ENCODE data around the gene PARD3B. TPM values are rescaled to one million over a fixed set of nuclear protein-coding genes. Genes with fewer than 3 reads are reported as not detected.

PARD3B gene
- total RNA-seq, 4 donors from 2014 or later, result 32.6 to 65.7 (median 38.6) TPM

DNA sequence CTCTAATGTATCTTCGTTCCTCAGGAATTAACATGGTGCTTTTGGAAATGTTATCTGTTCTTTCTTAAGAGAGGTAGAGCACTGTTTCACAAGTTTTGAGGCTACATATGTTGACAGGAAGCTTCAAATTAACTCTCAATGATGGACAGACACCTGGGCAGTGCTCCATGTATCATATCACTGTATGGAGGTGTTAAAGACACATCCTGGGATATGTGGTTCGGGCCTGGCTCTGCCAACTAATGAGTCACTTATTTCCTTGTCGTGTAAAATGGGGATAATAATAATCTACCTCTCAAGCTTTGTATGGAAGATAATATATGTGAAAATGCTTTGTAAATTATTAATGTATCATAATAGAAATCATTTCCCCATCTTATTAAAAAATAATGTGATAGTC, 90.2 kb downstream of the PARD3B start:
- no peak for TF ChIP-seq EP300 (IDR thresholded peaks at IDR 0.05; ENCODE audit: low read depth)
- TF ChIP-seq, protein P1, sequence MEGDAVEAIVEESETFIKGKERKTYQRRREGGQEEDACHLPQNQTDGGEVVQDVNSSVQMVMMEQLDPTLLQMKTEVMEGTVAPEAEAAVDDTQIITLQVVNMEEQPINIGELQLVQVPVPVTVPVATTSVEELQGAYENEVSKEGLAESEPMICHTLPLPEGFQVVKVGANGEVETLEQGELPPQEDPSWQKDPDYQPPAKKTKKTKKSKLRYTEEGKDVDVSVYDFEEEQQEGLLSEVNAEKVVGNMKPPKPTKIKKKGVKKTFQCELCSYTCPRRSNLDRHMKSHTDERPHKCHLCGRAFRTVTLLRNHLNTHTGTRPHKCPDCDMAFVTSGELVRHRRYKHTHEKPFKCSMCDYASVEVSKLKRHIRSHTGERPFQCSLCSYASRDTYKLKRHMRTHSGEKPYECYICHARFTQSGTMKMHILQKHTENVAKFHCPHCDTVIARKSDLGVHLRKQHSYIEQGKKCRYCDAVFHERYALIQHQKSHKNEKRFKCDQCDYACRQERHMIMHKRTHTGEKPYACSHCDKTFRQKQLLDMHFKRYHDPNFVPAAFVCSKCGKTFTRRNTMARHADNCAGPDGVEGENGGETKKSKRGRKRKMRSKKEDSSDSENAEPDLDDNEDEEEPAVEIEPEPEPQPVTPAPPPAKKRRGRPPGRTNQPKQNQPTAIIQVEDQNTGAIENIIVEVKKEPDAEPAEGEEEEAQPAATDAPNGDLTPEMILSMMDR (IDR thresholded peaks at IDR 0.05), result no peak
- Histone ChIP-seq H3K27ac (no peak overlapping the region), H3K27me3 (no peaks in the 10 kb centered on the region), H3K4me1 (peaks cover 0 to 25% (median 15%) of the 10 kb centered on the region in 4 donors), H3K4me3 (no peak overlapping the region), H3K36me3 (no peaks in the 10 kb centered on the region), H3K9me3 (no peaks in the 10 kb centered on the region)
- WGBS, 2 donors (ENCODE audit: low coverage in 1 of 2), result 53 to 79% methylated on average over 3 of the region's 3 CpGs
- DNase-seq, result no peak
- intact Hi-C loops (cut with DNase I; ENCODE audit: low total_unique reads), result no loop called here
- in situ Hi-C loops (cut with MboI; ENCODE audit: low pct_ligation_motif_present in 1 of 4, low pct_unique_long_range_greater_than_20kb in 1 of 4, low sequenced_read_pairs in 3 of 4), result no loop called here

DNA sequence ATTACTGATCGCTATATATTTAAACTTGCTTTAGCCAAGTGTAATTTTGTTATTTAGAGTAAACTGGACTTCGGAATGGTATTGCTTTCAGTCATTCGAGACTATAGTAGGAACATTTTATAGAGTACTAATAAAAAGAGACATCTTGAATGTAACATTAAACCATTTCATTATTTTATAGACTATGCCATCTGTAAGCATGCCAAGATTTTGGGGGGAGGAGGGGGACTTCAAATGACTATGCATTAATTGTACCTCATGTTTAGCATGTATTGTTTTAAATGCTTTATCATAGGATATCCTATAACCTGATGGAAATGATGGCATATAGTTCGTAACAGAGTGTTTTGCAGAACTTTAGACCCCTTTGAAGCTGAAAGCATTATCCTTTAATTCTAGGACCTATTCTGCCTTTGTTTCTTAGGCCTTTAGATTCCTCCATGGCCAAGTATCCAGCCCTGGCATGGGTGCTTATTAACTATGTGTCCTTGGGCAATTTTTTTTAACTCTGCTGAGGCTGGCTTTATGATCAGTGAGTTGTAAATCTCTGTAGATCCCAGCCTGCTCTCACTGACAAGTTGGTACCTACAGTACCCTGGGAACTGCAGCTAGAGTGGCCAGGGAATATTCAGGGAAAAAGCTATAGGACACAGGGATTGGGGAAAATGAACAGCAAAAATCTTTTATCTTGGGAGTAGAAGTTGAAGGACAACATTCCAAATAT, 93.4 kb downstream of the PARD3B start:
- WGBS, 2 donors (ENCODE audit: low coverage in 1 of 2), result 44 to 65% methylated on average over 4 of the region's 4 CpGs

DNA sequence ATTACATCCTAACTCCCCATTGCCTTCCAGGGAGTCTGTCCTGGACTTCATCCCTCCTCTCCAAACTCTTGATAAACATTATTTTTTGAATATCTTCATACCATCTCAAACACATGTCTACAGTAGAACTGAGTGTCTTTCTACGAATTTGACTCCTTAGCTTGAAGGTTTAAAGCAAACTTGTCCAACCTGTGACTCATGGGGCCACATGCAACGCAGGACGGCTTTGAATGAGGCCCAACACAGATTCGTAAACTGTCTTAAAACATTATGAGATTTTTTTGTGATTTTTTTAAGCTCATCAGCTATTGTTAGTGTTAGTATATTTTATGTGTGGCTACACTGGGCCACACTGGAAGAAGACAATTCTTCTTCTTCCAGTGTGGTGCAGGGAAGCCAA, 98.1 kb downstream of the PARD3B start:
- intact Hi-C loops (cut with DNase I; ENCODE audit: low total_unique reads) (no loop called here), in situ Hi-C loops (cut with MboI; ENCODE audit: low pct_ligation_motif_present in 1 of 4, low pct_unique_long_range_greater_than_20kb in 1 of 4, low sequenced_read_pairs in 3 of 4) (no loop called here)
- TF ChIP-seq, protein P1 (IDR thresholded peaks at IDR 0.05), result no peak
- no peak for TF ChIP-seq POLR2AphosphoS5 (IDR thresholded peaks at IDR 0.05)
- TF ChIP-seq EP300 (IDR thresholded peaks at IDR 0.05; ENCODE audit: low read depth), result no peak
- no peak for TF ChIP-seq POLR2A (IDR thresholded peaks at IDR 0.05)
- WGBS, 2 donors (ENCODE audit: low coverage in 1 of 2), result 82 to 91% methylated on average over 4 of the region's 4 CpGs
- no peaks in the 10 kb centered on the region for H3K27me3 ChIP-seq
- H3K4me3 ChIP-seq, result no peak overlapping the region
- H3K9me3 ChIP-seq, result no peaks in the 10 kb centered on the region
- no peaks in the 10 kb centered on the region for H3K36me3 ChIP-seq
- no peak for DNase-seq
- H3K27ac ChIP-seq, result no peak overlapping the region
- H3K4me1 ChIP-seq, result peaks cover 4 to 43% (median 22%) of the 10 kb centered on the region in 4 donors

More for the DNA sequence above, 93.4 kb downstream of the PARD3B start:
- no peaks in the 10 kb centered on the region for H3K27me3 ChIP-seq
- in situ Hi-C loops (cut with MboI; ENCODE audit: low pct_ligation_motif_present in 1 of 4, low pct_unique_long_range_greater_than_20kb in 1 of 4, low sequenced_read_pairs in 3 of 4), result no loop called here
- peaks cover 4 to 39% (median 26%) of the 10 kb centered on the region in 4 donors for H3K4me1 ChIP-seq
- DNase-seq, result no peak
- H3K36me3 ChIP-seq, result no peaks in the 10 kb centered on the region
- H3K4me3 ChIP-seq, result no peak overlapping the region
- intact Hi-C loops (cut with DNase I; ENCODE audit: low total_unique reads), result no loop called here
- no peak for TF ChIP-seq POLR2AphosphoS5 (IDR thresholded peaks at IDR 0.05)
- no peak for TF ChIP-seq EP300 (IDR thresholded peaks at IDR 0.05; ENCODE audit: low read depth)
- no peak for TF ChIP-seq POLR2A (IDR thresholded peaks at IDR 0.05)
- TF ChIP-seq, protein P1 (IDR thresholded peaks at IDR 0.05), result no peak
- H3K9me3 ChIP-seq, result no peaks in the 10 kb centered on the region
- H3K27ac ChIP-seq, result peak overlapping the region in 1 of 4 donors; percentile 14

DNA sequence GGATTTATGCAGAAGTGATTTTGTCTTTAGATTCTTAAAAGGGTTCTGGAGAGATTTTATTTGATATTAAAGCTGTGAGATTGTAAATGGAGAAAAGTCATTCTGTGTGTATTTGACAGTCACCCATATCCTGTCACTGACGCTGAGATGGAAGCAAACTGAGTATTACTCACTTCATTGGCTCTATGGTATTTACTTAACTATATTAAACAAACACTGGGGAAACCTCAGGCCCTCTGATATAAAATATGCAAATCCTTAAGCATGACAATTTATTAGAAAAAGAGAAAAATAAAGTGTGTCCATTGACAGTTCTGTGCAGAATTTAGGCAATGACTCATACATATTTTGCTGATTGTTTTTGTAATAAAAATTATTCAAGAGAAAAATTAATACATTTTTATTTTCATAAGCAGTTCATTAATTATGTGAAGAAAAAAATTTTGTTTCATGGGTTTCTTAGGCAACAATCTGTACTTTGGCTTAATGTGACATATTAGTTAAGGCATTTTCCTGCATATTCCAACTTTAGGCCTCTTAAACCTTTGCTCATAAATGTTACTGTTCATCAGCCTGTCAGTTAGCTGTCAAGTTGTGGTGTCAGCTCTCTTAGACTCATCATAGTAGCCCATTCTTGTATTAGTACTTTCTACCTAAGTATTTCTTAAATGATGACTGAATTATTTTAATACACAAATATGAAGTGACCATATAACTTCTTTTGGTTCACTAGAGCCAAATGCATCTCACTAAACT, 99.9 kb downstream of the PARD3B start:
- DNase-seq, result no peak
- Histone ChIP-seq H3K27me3 (no peaks in the 10 kb centered on the region), H3K4me1 (peaks cover 4 to 33% (median 14%) of the 10 kb centered on the region in 4 donors), H3K4me3 (no peak overlapping the region), H3K36me3 (no peaks in the 10 kb centered on the region), H3K27ac (peak overlapping the region in 1 of 4 donors; percentile 9), H3K9me3 (no peaks in the 10 kb centered on the region)
- WGBS, 2 donors (ENCODE audit: low coverage in 1 of 2), result 17 to 23% methylated on average over 1 of the region's 1 CpG
- intact Hi-C loops (cut with DNase I; ENCODE audit: low total_unique reads) (no loop called here), in situ Hi-C loops (cut with MboI; ENCODE audit: low pct_ligation_motif_present in 1 of 4, low pct_unique_long_range_greater_than_20kb in 1 of 4, low sequenced_read_pairs in 3 of 4) (no loop called here)
- no peak for TF ChIP-seq POLR2AphosphoS5 (IDR thresholded peaks at IDR 0.05)
- no peak for TF ChIP-seq POLR2A (IDR thresholded peaks at IDR 0.05)
- TF ChIP-seq EP300 (IDR thresholded peaks at IDR 0.05; ENCODE audit: low read depth), result no peak
- TF ChIP-seq, protein P1 (IDR thresholded peaks at IDR 0.05), result no peak

All from transverse colon (tissue), 4 donors.